GM18502 (cell line): Measurements from ENCODE around the gene CRISPLD2.
"Not testable (repeated sequence)": the region's sequence is repeated elsewhere in the genome, so short reads cannot be mapped to it uniquely, and the experiment has no call there.

Experiments
- ATAC-seq: cut with Tn5 transposase; IDR thresholded peaks from one replicate; pipeline ENCODE4 v1.9.1; 2021; ENCODE audit warnings: mild to moderate bottlenecking; ENCODE audit not compliant: unreplicated experiment, poor library complexity

The CRISPLD2 gene

DNA sequence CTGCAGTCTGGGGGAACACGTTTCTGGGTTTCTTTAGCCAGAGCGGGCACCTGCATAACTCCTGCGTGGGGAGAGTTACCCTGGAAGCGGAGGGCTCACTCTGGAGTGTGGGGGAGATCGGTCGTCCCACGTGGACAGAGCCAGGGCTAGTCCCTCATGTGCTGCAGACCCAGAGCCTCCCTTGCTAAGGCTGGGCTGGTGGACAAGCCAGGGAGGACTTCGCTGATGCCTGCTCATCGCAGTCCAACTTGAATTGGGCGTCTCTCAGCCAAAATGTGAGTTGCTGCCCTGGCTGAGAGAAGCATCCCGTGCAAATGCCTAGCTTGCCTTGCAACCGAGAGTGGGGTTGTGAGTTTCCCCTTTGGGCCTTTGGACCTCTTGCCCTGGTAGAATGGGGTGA lies 986 bp downstream of the CRISPLD2 start:
- ATAC-seq: no peak

DNA sequence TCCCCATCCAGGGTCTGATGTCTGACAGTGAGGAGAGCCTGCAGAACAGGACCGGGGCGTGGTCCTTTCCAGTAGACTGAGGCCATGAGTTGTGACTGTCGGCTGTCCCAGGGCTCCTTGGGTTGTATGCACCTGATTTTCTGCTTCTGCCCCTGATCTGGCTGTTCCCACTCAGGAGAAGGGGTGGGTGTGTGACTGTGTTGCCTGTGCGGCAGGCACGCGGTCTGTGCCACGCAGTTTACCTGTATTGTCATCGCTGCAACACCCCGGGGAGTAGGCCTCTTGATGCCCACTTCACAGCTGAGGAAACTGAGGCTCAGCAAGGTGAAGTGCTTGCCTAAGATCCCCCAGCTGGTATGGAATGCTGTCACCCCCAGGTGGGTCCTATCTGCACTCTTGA lies 1.4 kb downstream of the CRISPLD2 start:
- ATAC-seq: no peak

DNA sequence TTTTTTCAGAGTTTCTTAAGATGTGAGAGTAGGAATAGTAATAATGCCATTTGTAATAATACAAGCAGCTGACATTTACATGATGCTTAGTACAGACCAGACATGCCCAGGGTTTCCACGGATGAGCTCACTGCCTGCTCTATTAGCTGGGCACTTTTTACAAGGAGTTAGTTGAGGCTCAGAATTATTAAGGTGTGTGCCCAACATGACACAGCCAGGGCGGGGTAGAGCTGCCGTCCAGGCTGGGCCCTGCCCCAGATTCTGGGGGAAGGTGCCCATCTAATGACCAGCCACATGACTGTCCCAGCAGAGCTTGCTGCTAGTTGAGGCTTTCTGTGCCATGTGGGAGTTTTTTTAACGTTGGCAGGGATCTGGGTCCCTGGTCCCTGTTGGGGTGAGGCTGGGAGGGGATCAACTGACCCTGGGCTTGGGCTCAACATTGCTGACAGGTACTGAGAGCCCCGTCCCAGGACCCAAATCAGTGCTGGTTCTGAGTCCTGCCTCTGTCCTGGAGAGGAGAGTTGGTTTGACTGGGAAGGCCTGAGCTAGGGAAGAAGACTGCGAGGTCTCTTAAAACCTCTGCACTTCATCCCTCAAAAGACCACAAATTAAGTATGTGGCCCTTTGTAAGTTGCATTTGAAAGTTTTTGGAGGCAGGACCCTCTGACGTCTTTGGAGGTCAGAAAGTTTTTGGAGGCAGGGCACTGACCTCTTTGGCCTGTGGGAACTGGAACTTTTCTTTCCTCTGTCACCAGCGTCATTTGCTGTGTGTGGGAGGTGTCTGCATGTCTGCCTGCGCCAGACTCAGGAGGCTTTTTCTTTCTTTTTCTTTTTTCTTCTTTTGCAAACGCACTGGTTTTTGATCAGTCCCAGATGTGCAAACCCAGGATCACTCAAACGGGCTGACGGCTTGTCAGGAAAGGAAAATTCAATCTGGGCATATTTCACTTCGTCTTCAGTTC lies 2.2 kb downstream of the CRISPLD2 start:
- no peak for ATAC-seq

DNA sequence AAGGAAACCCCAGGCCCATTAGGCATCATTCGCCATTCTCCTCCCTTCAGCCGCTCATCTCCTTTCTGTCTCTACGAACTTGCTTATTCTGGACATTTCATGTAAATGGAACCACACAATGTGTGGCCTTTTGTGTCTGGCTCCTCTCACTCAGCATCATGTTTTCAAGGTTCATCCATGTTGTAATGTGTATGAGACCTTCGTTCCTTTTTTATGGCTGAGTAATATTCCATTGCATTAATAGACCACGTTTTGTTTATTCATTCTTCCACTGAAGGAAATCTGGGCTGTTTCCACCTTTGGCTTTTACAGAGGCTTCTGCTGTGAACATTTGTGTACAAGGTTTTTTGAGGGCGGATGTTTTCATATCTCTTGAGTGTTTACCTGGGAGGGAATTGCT lies 3.2 kb downstream of the CRISPLD2 start:
- ATAC-seq: no peak

DNA sequence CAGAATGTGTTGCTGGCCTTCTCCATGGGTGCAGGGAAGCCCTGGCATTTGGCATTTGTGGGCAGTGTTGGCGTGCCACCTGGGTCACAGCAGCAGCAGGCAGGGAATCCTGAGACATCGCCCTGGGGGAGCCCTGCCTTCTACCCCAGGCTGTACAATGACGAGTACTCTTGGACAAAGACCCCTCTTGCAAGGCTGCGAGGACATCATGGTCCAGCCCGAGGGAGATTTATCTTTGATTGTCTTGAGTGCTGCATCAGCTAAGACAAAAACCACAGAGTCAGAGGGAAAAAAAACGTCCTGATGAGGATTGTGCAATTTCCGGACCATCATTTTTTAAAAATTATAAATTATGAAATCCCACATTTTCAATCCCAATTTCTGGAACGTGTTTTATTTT lies 3.7 kb downstream of the CRISPLD2 start:
- no peak for ATAC-seq

DNA sequence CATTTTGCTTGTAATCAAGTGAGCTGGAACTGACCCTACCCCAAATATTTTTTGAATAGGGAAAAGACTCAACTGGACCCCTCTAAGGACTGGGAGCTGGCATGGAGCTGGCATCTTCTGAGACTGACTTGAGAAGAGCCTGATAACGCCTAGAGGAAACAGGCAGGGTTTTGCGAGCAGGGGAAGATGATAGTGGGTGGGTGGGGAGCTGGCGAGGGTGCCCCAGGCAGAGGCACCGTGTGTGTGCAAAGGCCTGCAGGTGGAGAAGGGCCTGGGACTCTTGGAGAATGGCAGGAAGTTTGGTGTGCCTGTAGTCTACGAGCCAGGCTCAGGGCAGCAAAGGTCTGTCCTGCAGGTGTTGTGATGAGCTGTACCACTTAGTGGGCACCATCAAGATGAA lies 4.1 kb downstream of the CRISPLD2 start:
- no peak for ATAC-seq

DNA sequence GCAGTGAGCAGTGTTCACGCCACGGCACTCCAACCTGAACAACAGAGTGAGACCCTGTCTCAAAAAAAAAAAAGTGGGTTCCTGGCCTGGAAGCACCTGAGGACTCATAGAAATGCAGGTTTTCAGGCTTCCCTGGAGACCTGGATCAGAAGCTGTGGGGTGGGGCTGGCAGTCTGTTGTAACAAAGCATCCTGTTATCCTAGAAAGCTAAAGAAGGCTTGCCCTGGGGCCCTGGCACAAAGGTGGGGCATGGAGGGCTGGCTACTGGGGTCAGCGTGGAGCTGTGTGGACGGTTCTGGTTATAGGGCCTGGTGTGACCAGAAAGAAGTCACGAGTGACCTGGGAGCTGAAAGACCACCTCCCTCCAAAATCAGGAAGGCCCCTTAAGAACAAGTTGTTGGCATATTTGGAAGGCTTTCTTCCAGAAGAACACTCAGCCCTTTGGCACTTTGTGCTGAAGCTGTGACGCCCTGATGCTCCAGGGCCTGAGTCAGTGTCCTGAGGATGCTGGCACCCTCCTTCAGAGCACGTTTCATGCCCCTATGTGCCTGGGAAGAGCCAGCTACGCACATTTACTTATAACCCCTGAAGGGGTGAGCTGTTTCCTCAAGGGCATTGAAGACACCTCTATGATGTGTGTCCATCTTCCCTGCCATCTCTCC lies 6.2 kb downstream of the CRISPLD2 start:
- ATAC-seq: no peak

DNA sequence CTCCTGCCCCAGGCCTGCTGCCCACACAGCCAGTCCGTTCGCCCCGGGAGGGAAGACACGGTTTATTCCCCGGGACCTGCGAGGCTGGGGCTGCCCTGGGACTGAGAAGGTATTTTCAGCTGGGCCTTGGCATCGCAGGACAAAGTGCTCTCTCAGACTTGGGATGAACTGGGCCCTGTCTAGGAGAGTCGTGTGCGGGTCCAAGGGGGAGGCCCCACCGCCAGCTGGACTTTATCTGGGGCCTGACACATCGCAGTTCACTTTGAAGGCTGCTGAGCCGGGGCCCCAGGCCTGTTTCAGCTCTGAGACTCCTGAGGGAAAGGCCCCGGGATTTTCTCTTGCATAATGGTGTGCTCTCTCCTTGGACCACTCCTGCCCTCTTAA lies 6.8 kb downstream of the CRISPLD2 start:
- no peak for ATAC-seq

DNA sequence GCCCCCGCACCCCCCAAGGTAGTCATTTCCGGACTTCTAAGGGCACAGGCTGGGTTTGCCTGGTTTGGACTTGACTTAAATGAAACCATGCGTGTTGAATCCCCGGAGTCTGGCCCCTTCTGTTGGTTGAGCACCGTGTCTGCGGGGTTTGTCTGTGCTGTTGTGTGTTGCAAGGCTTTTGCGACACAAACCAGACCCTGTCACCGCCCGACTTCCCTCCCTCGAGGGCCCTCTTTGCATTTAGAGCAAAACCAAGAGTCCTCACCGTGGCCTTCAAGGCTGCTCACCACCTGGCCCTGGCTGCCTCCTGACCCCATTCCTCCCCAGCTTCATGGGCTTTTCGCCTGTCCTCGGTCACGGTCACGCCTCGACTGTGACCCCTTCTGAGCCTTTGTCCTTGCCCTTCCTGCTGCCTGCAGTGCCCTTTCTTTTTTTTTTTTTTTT lies 7.4 kb downstream of the CRISPLD2 start:
- no peak for ATAC-seq

DNA sequence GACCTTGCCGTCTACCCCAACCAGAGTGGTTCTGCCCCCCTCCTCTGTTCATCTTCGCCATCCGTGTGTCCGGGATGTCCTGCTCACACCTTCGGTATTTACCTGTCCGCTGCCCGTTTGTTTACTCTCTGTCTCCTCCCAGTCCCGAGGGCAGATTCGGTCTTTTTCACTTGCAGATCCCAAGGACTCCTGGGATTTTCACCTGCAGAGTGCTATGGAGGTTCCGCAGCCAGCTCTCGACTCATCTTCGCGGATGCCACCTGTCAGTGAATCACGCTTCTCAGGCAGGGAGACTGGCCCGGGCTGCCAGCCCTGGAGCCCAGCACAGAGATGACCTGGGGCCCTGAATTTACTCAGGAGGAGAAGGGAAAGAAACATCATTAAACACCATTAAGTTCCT lies 8.1 kb downstream of the CRISPLD2 start:
- ATAC-seq: no peak

DNA sequence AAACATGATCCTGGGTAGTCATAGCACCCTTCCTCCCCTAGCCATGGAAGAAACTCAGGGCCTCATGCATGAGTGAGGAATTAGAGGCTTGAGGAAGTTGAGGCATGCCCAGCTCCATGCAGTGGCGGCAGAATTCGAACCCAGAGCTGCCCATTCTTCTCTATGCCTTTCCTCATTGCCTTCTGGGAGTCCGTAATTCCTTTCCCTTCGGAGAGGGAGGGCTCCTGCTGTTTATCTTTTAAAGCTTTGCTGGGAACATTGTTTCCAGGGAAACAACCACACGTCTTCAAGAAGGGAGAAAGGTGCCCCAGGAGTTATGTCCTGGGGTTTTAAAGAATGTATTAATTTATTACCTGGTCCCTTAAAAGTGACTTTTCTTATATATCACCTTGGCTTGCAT lies 8.5 kb downstream of the CRISPLD2 start:
- ATAC-seq: no peak

DNA sequence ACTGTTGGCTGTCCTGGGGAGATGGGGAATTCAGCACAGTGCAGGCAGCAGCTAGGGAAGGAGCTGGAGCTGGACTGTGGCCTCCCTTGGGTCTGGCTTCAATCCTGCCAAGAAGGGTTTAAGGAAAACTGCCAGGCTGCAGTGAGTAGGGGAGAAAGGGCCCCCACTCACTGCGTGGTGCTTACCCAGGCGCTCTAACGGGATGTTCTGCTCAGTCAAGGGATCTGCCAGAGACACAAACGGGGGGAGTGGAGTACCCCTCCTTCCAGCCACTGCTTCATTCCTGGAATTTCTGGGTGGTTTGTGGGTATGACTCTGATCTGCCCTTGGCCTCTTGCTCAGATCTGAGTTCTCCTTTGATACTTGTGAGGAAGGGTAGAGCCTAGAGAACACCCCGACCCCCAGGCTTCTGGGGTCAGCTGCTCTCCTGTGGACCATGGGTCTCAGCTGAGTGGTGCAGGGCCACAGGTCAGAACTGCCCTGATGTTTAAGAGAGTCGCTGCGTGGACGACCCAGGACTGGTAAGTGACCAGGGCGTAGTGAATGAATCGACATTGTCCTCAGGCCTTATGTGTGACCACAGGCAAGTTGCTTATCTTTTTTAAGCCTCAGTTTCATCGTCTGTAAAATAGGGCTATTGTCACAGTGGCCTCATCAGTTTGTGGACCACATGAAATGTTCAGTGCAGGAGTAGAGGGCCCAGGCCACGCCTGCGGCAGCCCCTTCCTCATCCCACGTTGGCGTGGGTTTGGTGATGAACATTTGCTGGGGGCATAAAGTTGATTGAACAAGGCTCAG lies 9.6 kb downstream of the CRISPLD2 start:
- no peak for ATAC-seq

DNA sequence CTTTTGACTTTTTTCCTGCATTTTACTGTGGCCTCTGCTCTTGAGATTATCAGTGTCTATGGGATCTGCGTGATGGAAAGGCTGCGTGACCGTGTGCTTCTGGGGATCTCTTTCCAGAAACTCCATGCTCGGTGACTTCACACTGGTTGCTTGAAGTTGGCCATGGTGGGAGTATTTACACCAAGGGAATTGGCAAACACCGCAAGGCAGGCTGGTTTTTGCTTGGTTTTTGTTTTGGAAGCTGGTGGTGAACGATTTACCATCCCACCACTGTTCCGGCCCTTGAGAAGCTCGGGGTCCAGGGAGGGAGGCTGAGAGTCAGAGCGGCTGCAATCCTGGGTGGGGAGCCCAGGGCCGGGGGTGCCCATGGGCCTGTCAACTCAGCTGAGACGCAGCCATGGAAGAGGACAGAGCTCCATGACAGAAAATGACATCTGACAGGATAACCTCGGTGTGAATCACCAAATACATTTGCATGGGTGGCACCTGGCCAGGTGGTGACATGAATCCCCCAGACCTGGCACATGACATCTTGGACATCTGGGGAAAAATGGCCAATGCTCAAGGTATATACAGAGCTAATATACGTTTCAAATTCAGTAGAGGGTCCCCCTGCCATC lies 11.1 kb downstream of the CRISPLD2 start:
- ATAC-seq: no peak

DNA sequence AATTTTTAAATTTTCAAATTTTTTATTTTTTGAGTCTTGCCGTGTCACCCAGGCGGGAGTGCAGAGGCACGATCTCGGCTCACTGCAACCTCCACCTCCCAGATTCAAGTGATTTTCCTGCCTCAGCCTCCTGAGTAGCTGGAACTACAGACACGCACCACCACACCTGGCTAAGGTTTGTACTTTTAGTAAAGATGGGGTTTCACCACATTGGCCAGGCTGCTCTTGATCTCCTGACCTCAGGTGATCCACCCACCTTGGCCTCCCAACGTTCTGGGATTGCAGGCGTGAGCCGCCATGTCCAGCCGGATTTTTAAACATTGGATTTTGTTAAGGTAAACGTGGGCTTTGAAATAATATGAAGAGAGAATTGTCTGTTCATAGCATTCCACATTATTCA lies 11.9 kb downstream of the CRISPLD2 start:
- not testable (repeated sequence) for ATAC-seq

DNA sequence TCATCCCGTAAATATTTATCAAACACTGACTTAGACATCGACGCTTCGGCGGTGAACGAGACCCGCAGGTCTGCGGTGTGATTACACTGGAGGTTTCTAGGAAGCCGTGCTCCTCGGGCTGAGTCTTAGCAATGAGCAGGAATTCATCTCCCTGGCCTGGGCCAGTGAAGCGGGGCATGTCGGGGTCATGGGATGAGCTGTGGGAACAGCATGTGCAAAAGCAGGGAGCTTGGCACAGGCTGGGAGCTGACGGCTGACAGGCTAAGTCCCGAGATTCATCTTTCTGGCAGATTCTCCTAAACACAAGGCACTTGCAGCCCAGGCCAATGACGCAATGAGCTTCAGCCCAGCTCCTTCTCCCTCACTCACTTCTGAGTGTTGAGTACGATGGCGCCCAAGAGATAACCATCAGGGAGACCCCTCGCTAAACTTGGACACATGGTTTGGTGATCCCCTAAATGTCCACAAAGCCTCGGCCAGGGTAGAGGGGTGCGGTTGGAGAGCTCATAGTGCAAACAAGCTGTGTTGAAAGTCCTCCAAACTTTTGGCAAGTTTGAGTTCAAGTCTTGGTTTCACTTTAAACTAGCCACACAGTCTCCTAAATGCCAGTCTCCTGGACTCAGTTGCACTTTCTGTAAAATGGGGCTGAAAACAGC lies 12.8 kb downstream of the CRISPLD2 start:
- no peak for ATAC-seq

DNA sequence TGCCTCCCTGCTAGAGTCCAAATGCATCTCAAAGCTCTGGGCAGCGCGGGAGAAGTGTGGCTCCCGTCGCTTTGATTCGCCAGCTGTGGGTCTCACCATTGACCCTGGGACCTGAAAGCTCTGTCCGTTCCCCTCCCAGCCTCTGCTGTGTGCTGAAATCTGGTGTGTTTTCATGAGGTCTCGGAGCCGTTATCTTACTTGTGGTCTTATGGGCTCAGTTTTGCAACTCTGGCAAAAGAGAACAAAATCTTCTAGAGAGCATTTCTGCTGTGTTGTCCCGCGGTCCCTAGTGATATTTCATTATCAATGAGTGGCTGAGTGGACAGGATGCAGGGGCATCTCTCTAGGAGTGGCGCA lies 13.3 kb downstream of the CRISPLD2 start:
- ATAC-seq: no peak

DNA sequence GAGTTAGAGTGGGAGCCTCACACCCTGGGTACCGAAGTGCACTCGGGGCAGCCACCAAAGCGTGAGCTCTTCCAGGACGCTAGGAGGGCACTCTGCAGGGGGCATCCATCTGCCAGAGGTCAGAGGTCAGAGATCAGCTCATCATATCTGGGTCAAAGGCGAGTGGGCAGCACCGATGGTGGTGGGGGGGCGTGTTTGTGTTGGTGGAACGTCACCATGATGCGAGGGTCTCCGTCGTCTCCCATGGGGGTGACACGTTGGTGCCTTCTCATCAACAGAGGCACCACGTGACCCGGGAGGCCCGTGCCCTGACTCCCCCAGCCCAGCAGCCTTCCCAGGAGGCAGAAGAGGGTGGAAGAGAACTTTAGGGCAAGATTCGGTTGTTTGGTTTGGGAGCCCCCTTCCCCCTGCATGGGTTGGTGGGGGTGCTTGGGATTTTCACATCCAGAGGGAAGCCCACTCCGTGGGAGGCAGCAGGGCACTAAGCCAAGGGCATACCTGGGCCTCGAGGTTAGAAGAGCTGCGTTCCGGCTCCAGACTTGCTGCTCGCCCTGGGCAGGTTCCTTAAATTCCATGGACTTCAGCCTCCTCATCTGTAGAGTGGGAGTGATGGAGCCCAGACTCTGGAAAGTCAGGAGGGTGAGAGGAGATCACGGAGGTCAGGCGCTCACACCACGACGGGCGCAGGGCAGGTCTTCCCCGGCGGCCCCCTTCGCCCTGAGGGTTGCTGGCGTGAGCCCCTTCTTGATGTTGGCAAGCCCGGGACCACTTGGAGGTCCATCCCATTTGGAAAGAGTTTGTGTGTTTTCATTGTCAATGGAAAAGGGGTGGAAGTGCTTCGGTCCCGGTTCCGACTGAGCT lies 14.0 kb downstream of the CRISPLD2 start:
- no peak for ATAC-seq

DNA sequence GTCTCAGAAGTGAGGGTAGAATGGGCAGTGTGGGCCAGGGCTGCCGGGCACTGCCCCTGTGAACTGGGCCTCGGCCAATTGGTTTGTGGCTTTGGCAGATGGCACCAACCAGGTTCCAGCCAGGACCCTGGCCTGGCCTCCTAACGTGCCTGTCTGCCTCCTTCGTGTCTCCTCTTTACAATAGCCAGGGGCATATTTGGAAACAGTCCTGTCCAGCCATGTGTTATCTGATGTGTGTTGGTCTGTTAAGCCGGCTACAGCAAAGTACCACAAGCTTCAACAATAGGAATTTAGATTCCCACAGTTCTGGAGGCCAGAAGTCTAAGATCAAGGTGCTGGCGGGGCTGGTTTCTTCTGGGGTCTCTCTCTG lies 14.6 kb downstream of the CRISPLD2 start:
- no peak for ATAC-seq

DNA sequence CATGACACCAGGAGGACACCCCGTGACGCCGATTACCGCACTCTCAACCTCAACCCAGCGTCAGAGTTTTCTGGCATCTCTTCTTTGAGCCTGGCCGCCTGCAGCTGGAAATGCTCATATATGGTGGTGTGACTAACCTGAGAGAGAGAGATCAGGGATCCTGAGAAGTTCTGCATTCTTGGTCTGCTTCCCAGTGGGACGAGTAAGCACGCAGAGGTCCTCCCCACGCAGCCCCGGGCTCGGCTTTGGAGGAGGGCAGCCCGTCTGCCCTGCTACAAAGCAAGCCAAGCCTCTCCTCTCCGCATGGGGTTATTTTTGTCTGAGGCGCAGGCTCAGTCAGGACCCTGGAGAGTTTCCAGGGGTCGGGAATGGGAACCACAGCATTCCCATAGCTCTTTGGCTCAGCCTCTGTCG lies 16.5 kb downstream of the CRISPLD2 start:
- ATAC-seq: no peak
